GM12878 (cell line): Measurements from ENCODE around the gene TOMM22. TPM values are rescaled to one million over a fixed set of nuclear protein-coding genes. Genes with fewer than 3 reads are reported as not detected.
A peak's percentile ranks its signal among the peaks of the same experiment; 100 is the strongest.

Experiments
- ATF7 ChIP-seq: fragments of 450-650 bp; IDR thresholded peaks from 2 replicates; pipeline ENCODE4 v1.6.1; 2016; ENCODE audit warnings: low read depth, mild to moderate bottlenecking
- IKZF1 ChIP-seq: fragments of 450-650 bp; conservative IDR thresholded peaks from 2 replicates; pipeline ENCODE4 v1.6.1; 2017; ENCODE audit warnings: antibody characterized with exemption, mild to moderate bottlenecking
- JUNB ChIP-seq: IDR thresholded peaks from 2 replicates; pipeline ENCODE4 v1.6.1; 2016; ENCODE audit warnings: antibody characterized with exemption, mild to moderate bottlenecking
- NR2C2 ChIP-seq: IDR thresholded peaks from 2 replicates; pipeline ENCODE4 v1.6.1; 2011; ENCODE audit warnings: borderline replicate concordance, low read depth; ENCODE audit not compliant: control insufficient read depth, insufficient read length
- NR2F1 ChIP-seq: fragments of 450-650 bp; conservative IDR thresholded peaks from 2 replicates; pipeline ENCODE4 v1.6.1; 2017; ENCODE audit warnings: mild to moderate bottlenecking
- NRF1 ChIP-seq: conservative IDR thresholded peaks from 2 replicates; pipeline ENCODE4 v1.6.1; 2011; ENCODE audit warnings: mild to moderate bottlenecking, low read depth, low read length, improper control_type of control experiment
- RFX5 ChIP-seq: IDR thresholded peaks from 2 replicates; pipeline ENCODE4 v1.6.1; 2011; ENCODE audit warnings: low read depth, low read length, improper control_type of control experiment
- TCF12 ChIP-seq: IDR thresholded peaks from 2 replicates; pipeline ENCODE4 v1.6.1; 2011; ENCODE audit warnings: low read depth, mild to moderate bottlenecking, low read length
- ZNF24 ChIP-seq: fragments of 450-650 bp; IDR thresholded peaks from 2 replicates; pipeline ENCODE4 v1.6.1; 2017; ENCODE audit warnings: antibody characterized with exemption, mild to moderate bottlenecking
- ZNF384 ChIP-seq: IDR thresholded peaks from 2 replicates; pipeline ENCODE4 v1.6.1; 2012; ENCODE audit warnings: low read depth, mild to moderate bottlenecking, low read length, improper control_type of control experiment, borderline replicate concordance
- ZNF622 ChIP-seq: fragments of 450-650 bp; IDR thresholded peaks from 2 replicates; pipeline ENCODE4 v1.6.1; 2017; ENCODE audit warnings: mild to moderate bottlenecking, inconsistent platforms
- ZSCAN29 ChIP-seq: fragments of 450-650 bp; IDR thresholded peaks from 2 replicates; pipeline ENCODE4 v1.6.1; 2017; ENCODE audit warnings: mild to moderate bottlenecking, moderate library complexity
- polyA plus RNA-seq, 11 experiments: library from polyadenylated mRNA; depleted of rRNA in 4 of 11; unstranded in 6 of 11; stranded (reverse) in 5 of 11; fragments of >200 nt; fragmentation: Nextera tagmentation in 4 of 11; fragmentation: Illumina TruSeq in 1 of 11; extraction: Ambion mirVana in 4 of 11; extraction: Trizol in 1 of 11; gene quantifications; 1 replicate in 1 of 11; 2 replicates in 10 of 11; pipeline versions ENCODE4 v1.2.1 to v1.2.3, GENCODE V29; 2011 to 2016; ENCODE audit warnings: inconsistent platforms in 2 of 11, missing spikeins in 2 of 11, low read depth in 1 of 11
- total RNA-seq, 4 experiments: library from RNA; depleted of rRNA in 3 of 4; stranded (reverse); fragments of >200 nt in 3 of 4; fragmentation: Illumina TruSeq in 1 of 4; extraction: Trizol in 1 of 4; gene quantifications; 2 replicates each; pipeline versions ENCODE4 v1.2.1 to v1.2.3, GENCODE V29; 2013 to 2021
- TF ChIP-seq, protein P1 (sequence below): fragments of 450-650 bp; IDR thresholded peaks from 2 replicates; pipeline ENCODE4 v1.6.1; 2018; ENCODE audit warnings: borderline replicate concordance, mild to moderate bottlenecking; ENCODE audit not compliant: partially characterized antibody
- TF ChIP-seq, protein P2 (sequence below): fragments of 450-650 bp; IDR thresholded peaks from 2 replicates; pipeline ENCODE4 v1.6.1; 2018; ENCODE audit warnings: mild to moderate bottlenecking, low read depth, moderate library complexity; ENCODE audit not compliant: partially characterized antibody
- TF ChIP-seq, protein P3 (sequence below): IDR thresholded peaks from 2 replicates; pipeline ENCODE4 v1.6.1; 2012; ENCODE audit warnings: low read length, inconsistent platforms
- TF ChIP-seq, protein P4 (sequence below): fragments of 450-650 bp; IDR thresholded peaks from 2 replicates; pipeline ENCODE4 v1.6.1; 2017; ENCODE audit warnings: mild to moderate bottlenecking, low read depth, inconsistent platforms; ENCODE audit not compliant: poor library complexity, severe bottlenecking
- TF ChIP-seq, protein P5 (sequence below): IDR thresholded peaks from 2 replicates; pipeline ENCODE4 v1.6.1; 2011; ENCODE audit warnings: borderline replicate concordance, low read depth, mild to moderate bottlenecking, moderate library complexity, low read length; ENCODE audit not compliant: insufficient read depth, poor library complexity, severe bottlenecking
- TF ChIP-seq, protein P6 (sequence below): IDR thresholded peaks from 2 replicates; pipeline ENCODE4 v1.6.1; 2011; ENCODE audit warnings: low read depth, low read length, improper control_type of control experiment, borderline replicate concordance

Gene TOMM22
- total and polyA plus RNA-seq, 10 of the 15 experiments (the other 5 are each of a cell fraction or from before 2014, with no cell fraction given), result 37.6 to 197 (median 94.9) TPM

DNA sequence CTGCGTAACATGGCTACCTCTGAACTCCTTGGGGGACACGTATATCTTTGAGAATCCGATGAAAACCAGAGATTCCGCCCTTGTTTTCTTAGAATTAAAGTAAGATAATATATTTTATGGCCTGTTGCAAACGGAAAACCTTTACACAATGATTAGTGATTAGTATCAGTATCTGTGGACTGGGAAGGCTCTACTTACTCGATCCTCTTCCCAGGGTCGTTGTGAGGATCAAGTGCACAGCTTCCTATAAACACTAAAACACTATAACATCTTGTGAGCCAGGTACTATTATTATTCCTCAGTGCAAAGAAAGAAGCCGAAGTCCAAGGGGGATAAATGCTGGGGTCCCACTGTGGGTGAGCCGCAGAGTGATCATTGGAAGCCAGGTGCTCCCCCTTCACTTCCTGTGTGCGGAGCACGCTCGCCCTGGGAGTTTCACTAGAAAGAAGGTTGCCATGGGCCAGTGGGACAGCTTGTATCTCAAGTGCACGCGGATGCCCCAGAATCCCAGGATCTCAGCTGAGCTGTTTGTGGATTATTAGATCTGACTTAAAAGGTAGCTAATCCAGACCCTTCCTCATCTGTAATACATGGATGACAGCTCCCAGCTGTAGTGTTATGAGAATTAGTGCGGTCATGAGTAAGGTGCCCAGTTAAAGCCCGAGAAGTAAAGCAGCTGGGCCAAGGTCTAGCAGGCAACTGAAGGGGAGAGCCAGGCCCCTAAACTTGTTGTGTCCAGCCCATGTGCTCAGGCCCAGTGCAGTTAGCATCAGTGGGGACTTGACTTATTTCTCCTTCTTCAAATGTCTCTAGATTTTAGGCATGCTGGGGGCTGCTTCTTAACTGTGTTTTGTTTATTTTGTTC is 24.5 kb upstream of the TOMM22 start (continued):
- TF ChIP-seq ZSCAN29 (no peak), JUNB (no peak), RFX5 (no peak), TCF12 (peak; percentile 18; the same call in 1 of the 2 replicates), ZNF384 (no peak), NR2C2 (no peak), NRF1 (no peak), NR2F1 (no peak), ZNF24 (no peak), ZNF622 (no peak), ATF7 (no peak), IKZF1 (peak; percentile 50)
- TF ChIP-seq, protein P1, sequence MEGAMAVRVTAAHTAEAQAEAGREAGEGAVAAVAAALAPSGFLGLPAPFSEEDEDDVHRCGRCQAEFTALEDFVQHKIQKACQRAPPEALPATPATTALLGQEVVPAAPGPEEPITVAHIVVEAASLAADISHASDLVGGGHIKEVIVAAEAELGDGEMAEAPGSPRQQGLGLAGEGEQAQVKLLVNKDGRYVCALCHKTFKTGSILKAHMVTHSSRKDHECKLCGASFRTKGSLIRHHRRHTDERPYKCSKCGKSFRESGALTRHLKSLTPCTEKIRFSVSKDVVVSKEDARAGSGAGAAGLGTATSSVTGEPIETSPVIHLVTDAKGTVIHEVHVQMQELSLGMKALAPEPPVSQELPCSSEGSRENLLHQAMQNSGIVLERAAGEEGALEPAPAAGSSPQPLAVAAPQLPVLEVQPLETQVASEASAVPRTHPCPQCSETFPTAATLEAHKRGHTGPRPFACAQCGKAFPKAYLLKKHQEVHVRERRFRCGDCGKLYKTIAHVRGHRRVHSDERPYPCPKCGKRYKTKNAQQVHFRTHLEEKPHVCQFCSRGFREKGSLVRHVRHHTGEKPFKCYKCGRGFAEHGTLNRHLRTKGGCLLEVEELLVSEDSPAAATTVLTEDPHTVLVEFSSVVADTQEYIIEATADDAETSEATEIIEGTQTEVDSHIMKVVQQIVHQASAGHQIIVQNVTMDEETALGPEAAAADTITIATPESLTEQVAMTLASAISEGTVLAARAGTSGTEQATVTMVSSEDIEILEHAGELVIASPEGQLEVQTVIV, result no peak
- TF ChIP-seq, protein P2, sequence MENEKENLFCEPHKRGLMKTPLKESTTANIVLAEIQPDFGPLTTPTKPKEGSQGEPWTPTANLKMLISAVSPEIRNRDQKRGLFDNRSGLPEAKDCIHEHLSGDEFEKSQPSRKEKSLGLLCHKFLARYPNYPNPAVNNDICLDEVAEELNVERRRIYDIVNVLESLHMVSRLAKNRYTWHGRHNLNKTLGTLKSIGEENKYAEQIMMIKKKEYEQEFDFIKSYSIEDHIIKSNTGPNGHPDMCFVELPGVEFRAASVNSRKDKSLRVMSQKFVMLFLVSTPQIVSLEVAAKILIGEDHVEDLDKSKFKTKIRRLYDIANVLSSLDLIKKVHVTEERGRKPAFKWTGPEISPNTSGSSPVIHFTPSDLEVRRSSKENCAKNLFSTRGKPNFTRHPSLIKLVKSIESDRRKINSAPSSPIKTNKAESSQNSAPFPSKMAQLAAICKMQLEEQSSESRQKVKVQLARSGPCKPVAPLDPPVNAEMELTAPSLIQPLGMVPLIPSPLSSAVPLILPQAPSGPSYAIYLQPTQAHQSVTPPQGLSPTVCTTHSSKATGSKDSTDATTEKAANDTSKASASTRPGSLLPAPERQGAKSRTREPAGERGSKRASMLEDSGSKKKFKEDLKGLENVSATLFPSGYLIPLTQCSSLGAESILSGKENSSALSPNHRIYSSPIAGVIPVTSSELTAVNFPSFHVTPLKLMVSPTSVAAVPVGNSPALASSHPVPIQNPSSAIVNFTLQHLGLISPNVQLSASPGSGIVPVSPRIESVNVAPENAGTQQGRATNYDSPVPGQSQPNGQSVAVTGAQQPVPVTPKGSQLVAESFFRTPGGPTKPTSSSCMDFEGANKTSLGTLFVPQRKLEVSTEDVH, result no peak
- TF ChIP-seq, protein P3, sequence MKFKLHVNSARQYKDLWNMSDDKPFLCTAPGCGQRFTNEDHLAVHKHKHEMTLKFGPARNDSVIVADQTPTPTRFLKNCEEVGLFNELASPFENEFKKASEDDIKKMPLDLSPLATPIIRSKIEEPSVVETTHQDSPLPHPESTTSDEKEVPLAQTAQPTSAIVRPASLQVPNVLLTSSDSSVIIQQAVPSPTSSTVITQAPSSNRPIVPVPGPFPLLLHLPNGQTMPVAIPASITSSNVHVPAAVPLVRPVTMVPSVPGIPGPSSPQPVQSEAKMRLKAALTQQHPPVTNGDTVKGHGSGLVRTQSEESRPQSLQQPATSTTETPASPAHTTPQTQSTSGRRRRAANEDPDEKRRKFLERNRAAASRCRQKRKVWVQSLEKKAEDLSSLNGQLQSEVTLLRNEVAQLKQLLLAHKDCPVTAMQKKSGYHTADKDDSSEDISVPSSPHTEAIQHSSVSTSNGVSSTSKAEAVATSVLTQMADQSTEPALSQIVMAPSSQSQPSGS, result no peak
- TF ChIP-seq, protein P4, sequence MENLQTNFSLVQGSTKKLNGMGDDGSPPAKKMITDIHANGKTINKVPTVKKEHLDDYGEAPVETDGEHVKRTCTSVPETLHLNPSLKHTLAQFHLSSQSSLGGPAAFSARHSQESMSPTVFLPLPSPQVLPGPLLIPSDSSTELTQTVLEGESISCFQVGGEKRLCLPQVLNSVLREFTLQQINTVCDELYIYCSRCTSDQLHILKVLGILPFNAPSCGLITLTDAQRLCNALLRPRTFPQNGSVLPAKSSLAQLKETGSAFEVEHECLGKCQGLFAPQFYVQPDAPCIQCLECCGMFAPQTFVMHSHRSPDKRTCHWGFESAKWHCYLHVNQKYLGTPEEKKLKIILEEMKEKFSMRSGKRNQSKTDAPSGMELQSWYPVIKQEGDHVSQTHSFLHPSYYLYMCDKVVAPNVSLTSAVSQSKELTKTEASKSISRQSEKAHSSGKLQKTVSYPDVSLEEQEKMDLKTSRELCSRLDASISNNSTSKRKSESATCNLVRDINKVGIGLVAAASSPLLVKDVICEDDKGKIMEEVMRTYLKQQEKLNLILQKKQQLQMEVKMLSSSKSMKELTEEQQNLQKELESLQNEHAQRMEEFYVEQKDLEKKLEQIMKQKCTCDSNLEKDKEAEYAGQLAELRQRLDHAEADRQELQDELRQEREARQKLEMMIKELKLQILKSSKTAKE, result no peak
- TF ChIP-seq, protein P5, sequence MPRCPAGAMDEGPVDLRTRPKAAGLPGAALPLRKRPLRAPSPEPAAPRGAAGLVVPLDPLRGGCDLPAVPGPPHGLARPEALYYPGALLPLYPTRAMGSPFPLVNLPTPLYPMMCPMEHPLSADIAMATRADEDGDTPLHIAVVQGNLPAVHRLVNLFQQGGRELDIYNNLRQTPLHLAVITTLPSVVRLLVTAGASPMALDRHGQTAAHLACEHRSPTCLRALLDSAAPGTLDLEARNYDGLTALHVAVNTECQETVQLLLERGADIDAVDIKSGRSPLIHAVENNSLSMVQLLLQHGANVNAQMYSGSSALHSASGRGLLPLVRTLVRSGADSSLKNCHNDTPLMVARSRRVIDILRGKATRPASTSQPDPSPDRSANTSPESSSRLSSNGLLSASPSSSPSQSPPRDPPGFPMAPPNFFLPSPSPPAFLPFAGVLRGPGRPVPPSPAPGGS, result no peak
- TF ChIP-seq, protein P6, sequence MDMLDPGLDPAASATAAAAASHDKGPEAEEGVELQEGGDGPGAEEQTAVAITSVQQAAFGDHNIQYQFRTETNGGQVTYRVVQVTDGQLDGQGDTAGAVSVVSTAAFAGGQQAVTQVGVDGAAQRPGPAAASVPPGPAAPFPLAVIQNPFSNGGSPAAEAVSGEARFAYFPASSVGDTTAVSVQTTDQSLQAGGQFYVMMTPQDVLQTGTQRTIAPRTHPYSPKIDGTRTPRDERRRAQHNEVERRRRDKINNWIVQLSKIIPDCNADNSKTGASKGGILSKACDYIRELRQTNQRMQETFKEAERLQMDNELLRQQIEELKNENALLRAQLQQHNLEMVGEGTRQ, result no peak
